HG02938 (cell line): Measurements from ENCODE around the gene POM121.
"Not testable (repeated sequence)": the region's sequence is repeated elsewhere in the genome, so short reads cannot be mapped to it uniquely, and the experiment has no call there.

Experiments
- ATAC-seq: cut with Tn5 transposase; IDR thresholded peaks from one replicate; pipeline ENCODE4 v1.9.1; 2021; ENCODE audit warnings: mild to moderate bottlenecking, moderate library complexity; ENCODE audit not compliant: unreplicated experiment

Gene POM121

DNA sequence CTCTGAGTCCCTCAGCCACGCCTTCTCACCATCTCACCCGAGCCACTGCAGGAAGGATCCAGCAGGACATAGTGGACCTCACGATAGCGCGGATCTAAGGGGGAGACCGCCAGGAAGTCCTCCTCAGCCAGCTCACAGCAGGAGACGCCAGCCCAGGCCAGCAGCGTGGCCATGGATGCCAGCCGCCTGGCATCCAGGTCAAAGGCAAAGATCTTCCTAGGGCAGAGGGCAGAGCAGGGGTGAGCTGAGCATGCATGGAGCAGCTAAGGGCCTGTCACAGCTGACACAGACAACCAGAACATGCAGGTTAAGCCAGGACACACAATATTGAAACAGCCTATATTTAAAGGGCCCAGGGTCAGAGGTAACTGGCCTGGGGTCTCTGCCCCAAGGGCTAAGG, 24.4 kb downstream of the POM121 start:
- not testable (repeated sequence) for ATAC-seq

DNA sequence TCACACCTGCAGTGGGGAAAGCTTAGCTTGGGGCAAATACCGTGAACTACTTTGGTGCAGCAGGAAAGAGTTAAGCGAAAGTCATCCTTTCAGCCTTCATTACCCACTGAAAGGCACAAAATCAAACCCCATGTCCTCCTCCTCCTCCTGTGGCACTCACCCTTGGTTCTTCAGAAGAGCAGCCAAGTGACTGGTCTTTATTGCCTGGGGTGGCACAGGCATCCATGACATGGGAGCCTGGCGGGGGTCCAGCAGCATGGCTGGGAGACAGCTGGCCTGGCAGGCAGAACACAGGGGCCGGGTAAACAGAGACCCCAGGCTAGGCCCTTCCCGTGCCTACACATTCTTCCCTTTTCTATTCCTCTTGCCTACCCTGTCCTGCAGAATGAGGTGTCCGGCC, 24.8 kb downstream of the POM121 start:
- ATAC-seq = not testable (repeated sequence)

DNA sequence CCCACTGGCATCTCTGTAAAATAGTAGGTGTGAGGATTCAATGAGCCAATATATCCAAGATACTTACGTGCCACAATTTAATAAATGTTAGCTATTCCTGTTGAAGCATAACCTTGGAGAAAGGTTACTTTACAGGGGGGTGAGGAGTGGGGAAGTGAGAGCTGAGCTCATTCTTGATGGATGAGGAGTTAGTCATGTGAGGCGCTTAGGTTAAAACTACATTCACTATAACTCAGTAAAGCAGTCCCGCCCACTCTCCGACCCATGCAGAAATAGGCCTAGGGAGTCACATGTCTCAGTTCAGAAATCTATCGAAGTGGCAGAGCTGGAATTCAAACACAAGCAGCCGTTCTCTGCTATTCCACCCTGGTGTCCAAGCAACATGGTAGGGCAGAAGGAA, 25.5 kb downstream of the POM121 start:
- not testable (repeated sequence) for ATAC-seq

DNA sequence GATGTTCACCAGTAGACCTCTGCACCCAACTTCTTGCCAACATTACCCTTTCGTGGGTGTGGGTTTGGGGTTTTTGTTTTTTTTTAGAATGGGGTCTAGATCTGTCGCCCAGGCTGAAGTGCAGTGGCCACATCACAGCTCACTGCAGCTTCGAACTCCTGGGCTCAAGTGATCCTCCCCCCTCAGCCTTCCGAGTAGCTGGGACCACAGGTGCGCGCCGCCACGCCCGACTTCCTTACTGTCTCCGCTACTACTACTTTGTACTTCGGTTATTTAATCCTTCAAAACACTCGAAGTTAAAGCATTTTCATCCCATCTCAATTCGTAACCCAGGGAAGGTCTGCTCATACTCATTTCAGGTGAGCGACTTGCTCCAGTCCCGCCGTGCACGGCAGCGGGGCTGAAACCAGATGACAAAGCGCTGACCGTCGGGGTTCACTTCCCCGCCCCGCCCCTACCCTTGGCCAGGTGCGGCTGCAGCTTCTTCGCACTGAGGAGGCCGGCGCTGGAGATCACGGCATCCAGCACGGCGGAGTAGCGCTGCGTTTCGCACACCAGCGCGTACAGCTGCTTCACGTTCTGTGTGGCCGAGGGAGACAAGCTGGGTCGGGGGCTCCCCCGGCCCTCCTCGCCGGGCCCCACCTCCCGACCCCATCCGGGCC, 29.1 kb downstream of the POM121 start:
- peak; percentile 48 for ATAC-seq

DNA sequence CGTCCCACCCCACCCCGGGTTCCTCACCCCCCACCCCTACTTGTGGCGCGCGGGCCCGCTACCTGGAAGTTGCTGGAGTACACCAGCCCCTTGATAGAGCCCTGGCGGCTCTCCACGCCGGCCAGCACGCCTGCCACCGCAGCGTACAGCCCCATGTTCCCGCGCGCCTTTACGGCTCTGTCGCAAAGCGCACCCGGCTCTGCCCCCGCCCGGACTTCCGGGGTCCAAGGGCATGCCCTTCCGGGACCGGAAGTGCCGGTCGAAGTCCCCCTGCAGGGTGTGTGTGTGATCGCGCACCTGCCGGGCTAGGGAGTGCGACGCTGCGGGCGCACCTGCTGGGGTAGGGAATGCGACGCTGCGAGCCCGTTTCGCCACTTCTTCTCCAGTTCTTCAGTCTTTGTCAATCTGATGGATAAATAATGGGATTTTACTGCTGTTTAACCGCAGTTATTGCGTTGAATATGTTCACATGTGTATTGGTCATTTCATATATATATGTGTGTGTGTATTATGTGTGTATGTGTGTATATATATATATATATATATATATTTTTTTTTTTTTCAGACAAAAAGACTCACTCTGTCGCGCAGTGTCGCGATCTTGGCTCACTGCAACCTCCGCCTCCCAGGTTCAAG, 29.8 kb downstream of the POM121 start:
- ATAC-seq = peak; percentile 82

DNA sequence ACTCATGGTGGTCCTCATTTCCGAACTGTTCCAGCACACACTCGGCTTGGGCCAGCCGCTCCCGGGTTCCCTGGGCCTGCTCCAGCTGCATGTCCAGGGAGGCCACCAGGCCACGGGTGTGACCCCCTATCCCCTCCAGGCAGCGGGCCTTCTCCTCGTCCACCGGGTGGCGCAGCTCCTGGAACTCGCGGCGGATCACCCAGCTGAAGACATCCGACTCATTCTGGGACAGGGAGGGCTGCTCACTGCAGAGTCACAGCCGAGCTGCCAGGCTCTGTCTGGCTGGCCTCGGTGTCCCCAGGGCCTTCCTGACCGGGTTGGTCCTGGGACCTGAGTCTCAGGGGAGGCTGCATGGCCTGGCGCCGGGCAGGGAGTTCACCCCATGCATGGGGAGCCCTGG, 35.1 kb downstream of the POM121 start:
- not testable (repeated sequence) for ATAC-seq

DNA sequence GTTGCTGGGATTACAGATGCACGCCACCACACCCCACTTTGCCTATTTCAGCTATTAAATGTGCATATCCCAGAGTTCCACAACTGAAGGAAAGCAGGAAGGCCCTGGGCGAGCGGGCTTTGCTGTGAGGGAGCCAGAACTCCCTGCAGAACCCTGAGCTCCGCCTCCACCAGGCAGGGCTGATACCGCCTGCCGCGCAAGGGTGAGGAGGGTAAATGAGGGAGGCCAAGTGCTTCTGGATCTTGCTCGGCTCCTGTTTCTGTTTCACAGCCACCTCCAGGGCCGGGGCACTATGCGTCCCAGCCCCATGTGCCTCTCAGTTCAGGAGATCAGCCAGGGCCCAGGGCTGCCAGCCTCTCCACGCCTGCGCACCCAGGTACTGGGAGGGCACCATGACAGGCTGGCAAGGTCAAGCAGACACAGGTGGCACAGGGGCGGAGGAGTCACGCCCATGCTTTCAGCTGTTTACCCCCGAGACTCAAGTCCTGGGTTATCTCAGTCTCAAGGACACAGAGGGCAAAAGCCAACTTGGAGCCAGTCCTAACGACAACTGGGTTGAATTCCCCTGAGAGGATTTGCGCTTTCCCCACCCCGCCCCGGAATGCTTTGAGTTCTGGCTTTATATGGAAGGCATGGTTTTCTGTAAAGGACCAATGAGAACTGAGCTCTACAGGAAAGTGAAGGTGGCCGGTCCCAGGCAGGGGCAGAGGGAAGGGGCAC, 35.9 kb downstream of the POM121 start:
- ATAC-seq = not testable (repeated sequence)

DNA sequence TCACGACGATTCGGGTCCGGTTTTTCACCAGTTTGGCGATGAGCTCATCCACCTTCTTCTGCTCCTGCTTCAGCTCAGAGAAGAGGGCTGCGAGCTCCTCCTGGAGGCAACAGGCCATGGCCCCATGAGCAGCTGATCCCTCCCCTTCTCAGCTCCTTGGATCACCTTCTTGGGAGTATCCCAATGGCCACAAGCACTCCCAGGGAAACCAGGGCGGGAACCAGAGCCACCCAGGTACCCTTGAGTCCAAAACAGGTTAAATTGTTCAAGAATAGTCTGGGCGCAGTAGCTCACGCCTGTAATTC, 36.4 kb downstream of the POM121 start:
- not testable (repeated sequence) for ATAC-seq

DNA sequence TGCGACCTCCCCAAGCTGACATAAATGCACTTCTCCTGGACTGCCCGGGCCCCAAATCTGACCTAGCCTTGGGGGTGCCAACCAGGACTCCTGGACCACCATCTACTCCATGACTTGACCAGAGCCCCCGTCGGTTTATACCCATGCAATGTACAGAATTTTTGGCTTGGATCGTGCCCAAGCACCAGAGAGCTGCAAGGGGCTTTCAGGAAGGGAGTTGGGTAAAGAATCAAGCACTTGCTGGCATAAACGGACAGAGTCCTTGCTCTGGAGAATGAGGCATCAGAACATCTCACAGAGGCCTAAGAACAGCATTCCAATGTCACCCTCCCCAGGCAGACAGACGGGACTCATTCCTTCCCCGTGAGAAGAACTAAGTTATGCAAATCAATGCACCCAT, 38.2 kb downstream of the POM121 start:
- not testable (repeated sequence) for ATAC-seq

DNA sequence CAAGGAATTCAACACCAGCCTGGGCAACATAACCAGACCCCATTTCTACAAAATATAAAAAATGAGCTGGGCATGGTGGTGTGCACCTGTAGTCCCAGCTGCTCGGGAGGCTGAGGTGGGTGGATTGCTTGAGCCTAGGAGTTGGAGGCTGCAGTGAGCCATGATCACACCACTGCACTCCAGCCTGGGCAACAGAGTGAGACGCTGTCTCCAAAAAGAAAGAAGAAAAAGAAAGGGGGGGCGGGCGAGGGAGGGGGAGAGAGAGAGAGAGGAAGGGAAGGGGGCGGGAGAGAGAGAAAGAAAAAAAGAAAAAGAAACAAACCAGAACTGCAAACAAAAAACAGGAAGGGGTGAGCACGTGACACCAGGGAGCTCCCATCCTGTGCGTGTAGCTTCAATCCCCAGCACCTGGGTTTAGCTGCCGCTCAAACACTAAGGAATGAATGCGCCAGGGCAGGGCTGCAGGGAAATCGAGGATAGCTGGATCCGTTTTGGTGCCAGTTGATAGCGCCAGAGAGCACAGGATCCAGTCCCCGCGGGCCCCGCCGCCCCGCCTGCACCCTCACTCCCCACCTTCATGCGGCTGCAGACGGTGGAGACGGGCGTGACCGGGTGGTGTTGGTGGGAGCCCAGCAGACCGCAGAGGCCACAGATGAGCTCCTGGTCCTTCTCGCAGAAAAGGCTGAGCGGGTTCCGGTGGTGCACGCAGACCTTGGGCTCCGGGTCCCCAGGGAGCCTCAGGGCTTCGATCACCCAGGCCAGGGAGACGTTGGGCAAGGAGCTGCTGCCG, 40.5 kb downstream of the POM121 start:
- not testable (repeated sequence) for ATAC-seq

DNA sequence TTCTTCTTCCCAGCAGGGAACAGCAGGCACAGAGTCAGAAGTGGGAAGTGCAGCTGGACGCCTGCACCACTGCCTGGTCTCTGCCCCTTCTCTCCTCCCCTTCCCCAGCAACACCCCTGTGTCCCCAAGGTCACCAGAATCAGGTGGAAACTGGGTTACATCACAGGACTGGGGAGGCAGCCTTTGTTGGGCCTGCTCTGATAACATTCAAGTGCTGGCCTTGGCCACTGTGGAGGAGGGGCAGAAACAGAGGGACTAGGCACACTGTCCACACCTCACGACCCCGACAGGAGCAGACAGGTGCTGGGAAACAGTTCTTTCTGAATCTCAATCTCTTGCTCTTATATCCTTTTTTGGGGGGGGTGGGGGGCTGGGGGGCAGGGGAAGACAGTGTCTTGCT, 42.0 kb downstream of the POM121 start:
- not testable (repeated sequence) for ATAC-seq

DNA sequence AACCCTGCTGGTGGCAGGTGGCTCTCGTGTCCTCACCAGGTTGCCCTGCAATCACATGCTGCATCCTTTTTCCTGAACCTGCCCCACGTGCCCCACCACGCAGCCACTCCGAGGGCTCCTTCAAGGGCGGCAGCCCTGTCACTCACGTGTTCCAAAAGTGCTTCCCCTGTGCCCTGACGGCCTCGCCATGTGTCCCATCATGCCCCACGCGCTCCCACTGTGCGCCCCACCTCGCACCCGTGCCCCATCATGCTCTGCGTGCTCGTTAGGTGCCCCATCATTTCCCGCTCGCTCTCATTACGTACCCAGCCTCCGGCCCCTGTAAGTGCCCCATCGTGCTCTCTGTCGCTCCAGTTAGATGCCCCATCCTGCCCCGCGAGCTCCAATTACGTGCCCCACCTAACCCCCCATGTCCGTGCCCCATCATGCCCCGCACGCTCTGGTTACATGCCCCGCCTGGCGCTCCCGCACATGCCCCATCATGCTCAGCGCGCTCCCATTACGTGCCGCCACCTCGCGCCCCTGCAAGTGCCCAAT, 44.2 kb downstream of the POM121 start, which contains the start of gene TRIM74:
TSS of gene TRIM74 (minus strand) at position 487 of the 537 bp plus-strand sequence. CDS start 3,309 bp downstream, outside the sequence.
- ATAC-seq = not testable (repeated sequence)

DNA sequence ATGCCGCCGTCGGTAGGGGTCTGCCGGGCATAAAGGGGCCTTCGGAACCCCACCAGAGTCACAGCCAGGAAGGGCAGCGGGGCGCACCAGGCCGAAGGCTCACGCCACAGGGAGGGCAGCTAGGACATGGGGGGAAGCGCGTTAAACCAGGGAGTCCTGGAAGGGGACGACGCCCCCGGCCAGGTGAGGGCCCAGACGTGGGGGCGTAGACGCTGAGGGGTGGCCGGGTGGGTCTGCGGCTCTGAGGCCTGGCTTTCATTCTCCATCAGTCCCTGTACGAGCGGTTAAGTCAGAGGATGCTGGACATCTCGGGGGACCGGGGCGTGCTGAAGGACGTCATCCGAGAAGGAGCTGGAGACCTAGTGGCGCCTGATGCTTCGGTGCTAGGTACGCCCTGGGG, 44.8 kb downstream of the POM121 start:
- not testable (repeated sequence) for ATAC-seq

DNA sequence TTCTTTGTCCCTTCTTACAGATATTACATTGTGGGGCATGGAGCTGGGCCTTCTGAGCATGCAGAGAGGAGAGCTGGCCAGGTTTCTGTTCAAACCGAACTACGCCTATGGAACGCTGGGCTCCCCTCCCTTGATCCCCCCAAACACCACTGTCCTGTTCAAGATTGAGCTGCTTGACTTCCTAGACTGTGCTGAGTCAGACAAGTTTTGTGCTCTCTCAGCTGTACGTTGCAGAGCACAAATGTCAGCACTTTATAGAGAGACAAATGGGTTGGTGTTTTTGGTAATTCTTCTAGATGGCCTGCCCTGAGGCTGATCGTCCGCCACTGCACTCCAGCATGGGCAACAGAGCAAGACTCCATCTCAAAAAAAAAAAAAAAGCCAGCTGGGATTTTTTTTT, 46.6 kb downstream of the POM121 start:
- ATAC-seq = not testable (repeated sequence)

DNA sequence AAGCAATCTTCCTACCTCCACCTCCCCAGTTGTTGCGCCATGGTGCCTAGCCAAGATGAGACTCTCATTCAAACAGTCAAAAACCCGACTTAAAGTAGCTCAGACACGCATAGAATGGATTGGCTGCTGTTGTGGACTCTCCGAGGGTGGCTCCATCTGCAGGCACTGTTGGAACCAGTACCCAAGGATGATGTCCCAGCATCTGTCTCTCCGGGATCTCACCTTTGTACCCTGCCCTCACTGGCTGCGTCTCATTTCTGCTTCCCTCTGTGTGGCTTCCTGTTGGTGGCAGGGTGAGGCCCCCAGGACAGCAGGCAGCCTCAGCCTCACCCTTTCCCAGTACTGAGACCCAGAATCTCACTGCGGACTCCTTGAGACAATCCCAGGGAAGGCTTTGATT, 49.9 kb downstream of the POM121 start:
- ATAC-seq = not testable (repeated sequence)

DNA sequence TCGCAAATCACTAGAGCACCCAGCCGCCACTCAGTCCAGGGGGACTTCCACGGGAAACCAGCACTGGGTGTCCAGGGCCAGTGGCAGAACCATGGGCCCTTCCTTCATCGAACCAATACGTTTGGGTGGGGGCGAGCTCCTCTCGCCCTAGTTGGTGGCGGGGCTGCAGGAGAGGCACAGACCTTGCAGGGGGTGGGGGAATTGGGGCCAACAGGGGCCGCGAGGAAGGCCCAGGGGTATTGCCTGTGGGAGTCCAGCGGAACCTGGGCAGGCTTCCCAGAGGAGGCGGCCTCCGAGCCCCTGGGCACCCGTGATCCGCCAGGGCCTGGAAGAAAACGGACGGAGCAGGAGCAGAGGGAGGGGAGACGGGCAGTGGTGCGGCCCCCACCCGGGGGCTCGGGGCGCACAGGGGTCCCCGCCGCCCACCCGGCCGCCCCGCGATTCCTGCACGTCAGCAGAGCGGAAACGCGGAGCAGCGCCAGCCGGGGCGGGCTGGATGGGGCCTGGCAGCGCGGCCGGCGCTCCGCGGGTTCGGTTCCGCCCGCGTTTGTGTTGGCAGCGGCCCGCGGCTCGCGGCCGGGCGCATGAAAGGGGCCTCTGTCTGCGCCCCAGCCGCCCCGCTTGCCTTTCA, 50.9 kb downstream of the POM121 start:
- not testable (repeated sequence) for ATAC-seq

DNA sequence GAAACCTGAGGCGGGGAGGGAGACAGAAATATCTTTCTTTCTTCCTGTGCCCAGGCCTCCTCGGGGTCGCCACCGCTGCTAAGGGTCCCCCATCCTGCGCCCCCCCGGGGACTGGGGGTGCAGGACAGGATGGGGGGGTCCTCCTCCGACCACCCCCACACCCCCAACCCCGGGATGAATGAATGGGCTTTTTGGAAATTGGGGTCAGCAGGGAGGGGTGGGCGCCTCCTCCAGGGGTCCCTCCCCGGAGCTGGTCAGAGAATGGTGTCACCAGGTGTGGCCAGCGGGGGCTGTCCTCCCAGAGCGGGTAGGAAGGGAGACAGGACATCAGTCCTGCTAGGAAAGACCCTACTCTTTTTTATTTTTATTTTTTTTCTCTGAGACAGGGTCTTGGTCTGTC, 51.5 kb downstream of the POM121 start:
- ATAC-seq = not testable (repeated sequence)

DNA sequence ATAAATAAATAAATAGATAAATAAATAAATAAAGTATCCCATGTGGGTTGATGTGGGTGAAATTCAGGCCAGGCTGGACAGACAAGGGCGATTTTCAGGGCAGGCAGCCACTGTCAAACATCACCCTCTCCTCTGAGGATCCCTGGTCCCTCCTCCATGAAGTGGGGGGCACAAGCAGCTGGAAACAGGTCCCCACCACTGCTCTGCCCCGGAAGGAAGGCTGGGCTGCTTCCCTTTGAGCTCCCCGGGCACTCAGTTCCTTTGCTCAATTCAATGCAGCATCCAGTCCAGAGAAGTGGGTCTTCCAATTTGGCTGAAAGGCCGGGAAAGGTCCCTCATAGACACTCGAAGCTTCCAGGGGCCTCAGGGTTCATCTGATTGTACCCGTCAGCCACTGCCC, 55.5 kb downstream of the POM121 start:
- ATAC-seq = not testable (repeated sequence)

DNA sequence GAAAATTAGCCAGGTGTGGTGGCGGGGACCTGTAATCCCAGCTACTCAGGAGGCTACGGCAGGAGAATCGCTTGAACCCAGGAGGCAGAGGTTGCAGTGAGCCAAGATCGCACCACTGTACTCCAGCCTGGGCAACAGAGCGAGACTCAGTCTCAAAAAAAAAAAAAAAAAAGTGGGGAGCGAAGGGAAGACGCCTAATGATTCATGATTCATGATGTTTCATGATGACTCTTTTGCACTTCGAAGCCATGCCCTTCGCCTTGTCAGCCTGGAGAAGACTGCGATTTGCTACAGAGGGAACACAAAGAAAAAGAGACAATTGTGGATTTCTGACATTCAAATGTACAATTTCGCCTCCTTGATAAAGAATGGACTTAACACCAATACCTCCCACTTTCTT, 57.2 kb downstream of the POM121 start:
- ATAC-seq = not testable (repeated sequence)

DNA sequence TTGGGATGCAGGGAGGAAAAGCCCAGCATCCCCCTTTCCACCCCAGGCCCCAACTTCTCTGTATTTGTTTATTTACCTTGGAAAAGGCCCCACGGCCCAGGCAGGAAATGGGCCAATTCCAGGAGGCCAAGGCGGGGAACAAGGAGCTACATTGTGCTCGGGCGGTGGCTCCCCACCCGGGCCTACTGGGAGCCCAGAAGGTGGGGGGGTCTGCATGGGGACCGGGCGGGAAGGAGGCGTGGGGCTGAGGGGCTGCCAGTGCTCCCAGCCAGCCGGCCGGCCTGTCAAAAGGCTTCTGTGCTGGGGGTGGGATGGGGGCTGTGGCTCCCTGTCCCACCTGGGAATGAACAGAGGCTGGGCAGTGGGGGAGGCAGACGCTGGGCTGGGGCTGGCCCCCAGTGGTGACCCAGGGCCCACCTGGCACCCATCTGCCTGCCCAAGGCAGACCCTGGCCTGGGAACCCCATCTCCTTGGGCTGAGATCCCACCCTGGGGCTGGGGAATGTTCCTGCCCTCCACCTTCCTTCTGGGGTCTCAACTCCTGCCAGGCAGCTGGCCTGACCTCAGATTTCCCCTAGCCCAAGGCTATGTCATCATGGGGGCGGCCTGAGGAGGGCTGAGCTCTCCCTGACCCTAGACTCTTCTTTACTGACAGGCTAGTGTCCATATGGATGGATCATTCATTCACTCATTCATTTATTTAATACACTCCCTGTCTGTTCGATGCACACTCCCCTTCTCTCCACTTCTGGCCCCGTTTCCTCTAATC, 65.4 kb downstream of the POM121 start:
- ATAC-seq = not testable (repeated sequence)
